Kidney epithelial cell (primary cell): ENCODE results near the gene FOXP2. TPM values are rescaled to one million over a fixed set of nuclear protein-coding genes. Genes with fewer than 3 reads are reported as not detected.
"Not testable (repeated sequence)": the region's sequence is repeated elsewhere in the genome, so short reads cannot be mapped to it uniquely, and the experiment has no call there.

Experiments
- DNase-seq: peaks from one replicate; pipeline ENCODE4 v3.0.0-alpha.2; 2010; ENCODE audit warnings: low read depth
- H3K27me3 ChIP-seq: 2 replicates; pipeline ENCODE4 v1.6.0; 2011; ENCODE audit warnings: low read length; ENCODE audit not compliant: control insufficient read depth, insufficient read depth
- H3K36me3 ChIP-seq: 2 replicates; pipeline ENCODE4 v1.5.1; 2011; ENCODE audit warnings: low read length; ENCODE audit not compliant: control insufficient read depth, insufficient read depth
- H3K4me3 ChIP-seq: 2 replicates; pipeline ENCODE4 v1.5.1; 2011; ENCODE audit warnings: low read depth, mild to moderate bottlenecking, control low read depth, low read length
- total RNA-seq: library from RNA; depleted of rRNA; stranded (reverse); fragments of >200 nt; gene quantifications from 2 replicates; pipeline ENCODE4 v1.2.3, GENCODE V29; 2015
- TF ChIP-seq, protein P1 (sequence below): IDR thresholded peaks from 2 replicates; pipeline ENCODE4 v1.5.1; 2011; ENCODE audit warnings: mild to moderate bottlenecking, moderate library complexity, low read length, control low read depth, inconsistent platforms; ENCODE audit not compliant: insufficient read depth, poor library complexity, severe bottlenecking

FOXP2 gene
- total RNA-seq, 1 donor from 2014 or later = 0.25 TPM

DNA sequence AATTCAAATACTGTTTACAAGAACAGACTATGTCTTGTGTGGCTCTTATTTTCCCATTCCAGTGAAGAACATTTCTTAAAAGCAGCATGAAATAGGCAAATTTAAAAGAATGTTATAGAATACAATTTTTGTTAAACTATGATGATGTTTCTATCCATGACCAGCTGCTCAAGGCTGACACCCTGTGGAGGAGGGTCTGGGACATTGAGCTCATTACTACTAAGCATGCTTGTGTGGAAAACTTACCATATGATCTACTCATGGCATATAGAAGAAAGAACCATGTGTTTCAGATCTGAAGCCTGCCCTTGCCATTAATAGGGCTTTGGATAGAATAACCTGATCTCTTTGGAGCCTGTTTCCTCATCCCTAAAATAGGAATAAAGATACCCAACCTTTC lies 125.0 kb downstream of the FOXP2 start:
- no peak for DNase-seq
- Histone ChIP-seq H3K36me3 (no peaks in the 10 kb centered on the region), H3K27me3 (no peaks in the 10 kb centered on the region), H3K4me3 (no peak overlapping the region)
- TF ChIP-seq, protein P1, sequence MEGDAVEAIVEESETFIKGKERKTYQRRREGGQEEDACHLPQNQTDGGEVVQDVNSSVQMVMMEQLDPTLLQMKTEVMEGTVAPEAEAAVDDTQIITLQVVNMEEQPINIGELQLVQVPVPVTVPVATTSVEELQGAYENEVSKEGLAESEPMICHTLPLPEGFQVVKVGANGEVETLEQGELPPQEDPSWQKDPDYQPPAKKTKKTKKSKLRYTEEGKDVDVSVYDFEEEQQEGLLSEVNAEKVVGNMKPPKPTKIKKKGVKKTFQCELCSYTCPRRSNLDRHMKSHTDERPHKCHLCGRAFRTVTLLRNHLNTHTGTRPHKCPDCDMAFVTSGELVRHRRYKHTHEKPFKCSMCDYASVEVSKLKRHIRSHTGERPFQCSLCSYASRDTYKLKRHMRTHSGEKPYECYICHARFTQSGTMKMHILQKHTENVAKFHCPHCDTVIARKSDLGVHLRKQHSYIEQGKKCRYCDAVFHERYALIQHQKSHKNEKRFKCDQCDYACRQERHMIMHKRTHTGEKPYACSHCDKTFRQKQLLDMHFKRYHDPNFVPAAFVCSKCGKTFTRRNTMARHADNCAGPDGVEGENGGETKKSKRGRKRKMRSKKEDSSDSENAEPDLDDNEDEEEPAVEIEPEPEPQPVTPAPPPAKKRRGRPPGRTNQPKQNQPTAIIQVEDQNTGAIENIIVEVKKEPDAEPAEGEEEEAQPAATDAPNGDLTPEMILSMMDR = peak; percentile 40

DNA sequence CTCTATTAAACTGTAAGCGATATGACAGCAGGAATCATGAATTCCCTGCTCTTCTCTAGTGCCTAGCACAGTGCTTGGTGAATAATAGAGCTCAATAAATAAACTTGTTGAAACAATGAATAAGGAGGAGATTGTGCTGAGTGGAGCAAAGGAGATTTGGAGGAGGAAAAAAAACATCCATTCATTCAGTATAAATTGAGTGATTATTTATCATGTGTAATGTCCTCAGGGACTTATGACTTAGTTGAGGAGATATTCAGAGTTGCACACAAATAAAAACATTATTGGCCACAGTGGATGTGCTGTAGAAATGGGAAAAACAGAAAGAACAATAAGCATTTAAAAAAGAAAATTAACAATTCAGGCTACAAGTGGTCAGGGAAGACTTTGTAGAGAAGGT lies 125.7 kb downstream of the FOXP2 start:
- H3K4me3 ChIP-seq = no peak overlapping the region
- no peaks in the 10 kb centered on the region for H3K27me3 ChIP-seq
- H3K36me3 ChIP-seq = no peaks in the 10 kb centered on the region
- TF ChIP-seq, protein P1 = no peak
- DNase-seq = no peak

GRCh38 chr7:114547346-114547745 lies 132.7 kb downstream of the FOXP2 start:
- H3K4me3 ChIP-seq, H3K36me3 ChIP-seq, H3K27me3 ChIP-seq, DNase-seq: not testable (repeated sequence)

DNA sequence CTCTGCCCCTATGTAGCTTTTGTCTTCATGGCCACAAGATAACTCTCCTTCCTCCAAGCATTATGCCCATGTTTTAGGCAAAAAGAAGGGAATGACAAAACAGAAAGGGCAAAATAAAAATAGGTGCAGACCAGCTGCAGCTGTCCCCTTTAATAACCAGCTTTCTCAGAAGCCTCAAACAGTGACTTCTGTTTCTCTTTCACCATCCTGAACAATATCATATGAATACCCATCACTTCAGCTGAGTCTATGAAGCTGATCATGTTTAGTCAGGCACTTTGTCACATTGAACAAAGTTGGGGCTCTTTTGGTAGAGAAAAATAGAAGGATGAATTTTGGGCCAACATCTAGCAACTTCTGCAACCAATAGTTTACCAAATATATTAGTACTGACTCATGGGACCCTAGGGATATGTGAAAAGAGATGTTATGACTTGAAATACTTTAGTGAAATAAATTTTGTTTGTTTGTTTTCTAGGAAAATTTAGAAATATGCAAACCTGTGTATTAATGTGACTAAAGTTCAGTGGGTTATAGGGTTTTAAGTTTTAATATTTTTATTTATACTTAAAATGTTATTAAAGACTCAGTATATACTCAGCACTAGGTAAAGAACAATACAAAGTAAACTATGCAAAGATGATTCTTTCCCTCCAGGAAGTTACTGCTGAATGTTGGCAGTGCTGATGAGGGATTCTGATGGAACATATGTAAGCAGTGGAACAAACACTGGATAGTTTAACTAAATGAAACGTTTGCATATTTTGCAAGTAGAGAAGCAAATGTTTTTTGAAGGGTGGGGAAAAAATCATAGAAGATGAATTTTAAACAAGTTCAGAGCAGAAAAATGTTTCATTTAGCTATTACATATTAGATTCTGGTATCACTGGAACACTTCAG lies 133.7 kb downstream of the FOXP2 start:
- TF ChIP-seq, protein P1 = no peak
- no peaks in the 10 kb centered on the region for H3K36me3 ChIP-seq
- no peak overlapping the region for H3K4me3 ChIP-seq
- H3K27me3 ChIP-seq = no peaks in the 10 kb centered on the region
- no peak for DNase-seq

DNA sequence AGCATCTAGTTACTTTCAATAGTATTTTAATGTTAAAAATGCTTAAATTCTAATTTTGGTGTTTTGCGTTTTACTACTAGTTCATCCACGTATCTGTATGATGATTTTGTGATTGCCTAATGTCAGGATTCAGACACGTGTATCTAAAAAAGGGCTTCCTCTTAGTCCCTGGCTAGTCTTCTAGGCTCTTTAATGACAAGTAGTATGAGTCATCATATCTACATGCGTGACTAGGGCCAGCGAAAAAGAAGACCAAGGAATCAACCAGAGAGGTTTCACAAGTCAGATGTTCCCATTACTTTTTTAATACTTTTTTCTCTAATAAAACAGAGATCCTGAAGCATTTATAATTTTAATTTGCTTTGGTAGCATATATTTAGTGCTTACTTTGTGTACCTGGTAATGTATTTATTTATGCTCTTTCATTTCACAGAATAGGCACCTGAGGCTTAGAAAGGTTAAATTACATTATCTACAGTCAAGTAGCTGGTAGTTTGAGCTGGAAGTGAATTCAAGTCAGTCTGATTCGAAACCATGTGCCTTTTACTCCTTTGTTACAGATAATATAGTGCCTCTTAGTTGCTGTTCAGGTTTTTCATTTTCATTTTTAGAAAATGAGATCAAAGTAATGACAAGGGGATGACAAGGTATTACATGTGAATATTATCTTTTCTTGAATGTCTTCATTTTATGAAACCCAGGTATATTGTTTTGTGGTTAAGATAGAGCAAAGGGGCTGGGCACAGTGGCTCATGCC lies 140.3 kb downstream of the FOXP2 start:
- Histone ChIP-seq H3K27me3 (no peaks in the 10 kb centered on the region), H3K4me3 (no peak overlapping the region), H3K36me3 (no peaks in the 10 kb centered on the region)
- TF ChIP-seq, protein P1 = no peak
- no peak for DNase-seq

- DNase-seq = no peak
- Histone ChIP-seq H3K27me3 (no peaks in the 10 kb centered on the region), H3K4me3 (no peak overlapping the region), H3K36me3 (no peaks in the 10 kb centered on the region)
- TF ChIP-seq, protein P1 = no peak
Observed at GRCh38 chr7:114567416-114567815, 152.8 kb downstream of the FOXP2 start.
